Activated B cell treated with CpG ODN at 0.5 μM for 24 hours (primary cell): Measurements from ENCODE around the gene CELA1. TPM values are rescaled to one million over a fixed set of nuclear protein-coding genes. Genes with fewer than 3 reads are reported as not detected.

ENCODE experiments used
- ATAC-seq: fragments of 200-7000 bp; cut with Tn5 transposase; one replicate; pipeline ENCODE4 v1.10.0; 2021; ENCODE audit warnings: low read depth, mild to moderate bottlenecking, moderate library complexity
- CTCF ChIA-PET: fragments of 350-600 bp; sonication (Branson Sonifier 250); formaldehyde crosslinking; loops from one replicate; lab custom pipeline; 2021; ENCODE audit warnings: antibody characterized with exemption; lab: Charles Lee
- POLR2A ChIA-PET: fragments of 350-600 bp; sonication (Branson Sonifier 250); formaldehyde crosslinking; loops from one replicate; lab custom pipeline; 2021; ENCODE audit warnings: antibody characterized with exemption; lab: Charles Lee
- DNase-seq: peaks from one replicate; pipeline ENCODE4 v3.0.0; 2022
- H3K27ac Mint-ChIP-seq: one replicate; pipeline ENCODE4 v1.8.0; 2020; ENCODE audit warnings: mixed read lengths
- H3K27me3 Mint-ChIP-seq: one replicate; pipeline ENCODE4 v1.8.0; 2021; ENCODE audit warnings: mixed read lengths
- H3K36me3 Mint-ChIP-seq: one replicate; pipeline ENCODE4 v1.8.0; 2021; ENCODE audit warnings: low read depth, mixed read lengths
- H3K4me1 Mint-ChIP-seq: one replicate; pipeline ENCODE4 v1.8.0; 2021; ENCODE audit warnings: mixed read lengths
- H3K4me3 Mint-ChIP-seq: one replicate; pipeline ENCODE4 v1.8.0; 2020; ENCODE audit warnings: mild to moderate bottlenecking, mixed read lengths
- H3K9me3 Mint-ChIP-seq: one replicate; pipeline ENCODE4 v1.8.0; 2020; ENCODE audit warnings: mixed read lengths
- intact Hi-C: fragments of 100-400 bp; cut with micrococcal nuclease; formaldehyde crosslinking; loops from one replicate; pipeline ENCODE4 v1.15.1; 2024
- total RNA-seq: library from RNA; stranded (reverse); gene quantifications from 2 replicates; pipeline ENCODE4 v1.2.3, GENCODE V29; 2022
- TF ChIP-seq, protein P1 (sequence below): fragments of 200-600 bp; IDR thresholded peaks from one replicate; pipeline ENCODE4 v1.8.0; 2022; ENCODE audit warnings: antibody characterized with exemption, mild to moderate bottlenecking

The CELA1 gene
- not detected in 2 replicates for total RNA-seq

DNA sequence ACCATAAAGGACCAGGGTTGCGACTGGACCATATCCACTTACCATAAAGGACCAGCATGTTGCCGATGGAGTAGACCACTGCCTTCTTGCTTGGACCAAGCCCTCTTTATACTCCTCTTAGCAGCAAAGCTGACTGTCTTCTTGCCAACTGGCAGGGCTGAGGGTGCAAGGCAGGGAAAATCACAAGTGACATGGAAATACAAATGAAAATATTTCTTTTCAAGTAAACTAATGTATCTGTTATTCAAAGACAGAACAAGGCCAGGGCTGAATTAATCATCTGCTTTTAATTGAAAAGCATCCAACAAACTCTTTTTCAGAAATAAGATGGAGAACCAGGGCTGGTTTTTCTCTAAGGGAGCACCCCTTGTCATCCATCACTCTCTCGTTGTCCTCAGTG is at the start of gene CELA1:
Gene CELA1 (minus strand): TSS at position 99 of the 400 bp plus-strand sequence. CDS start 41 bp downstream, at position 58.
- ATAC-seq (no peak), DNase-seq (no peak)
- TF ChIP-seq, protein P1, sequence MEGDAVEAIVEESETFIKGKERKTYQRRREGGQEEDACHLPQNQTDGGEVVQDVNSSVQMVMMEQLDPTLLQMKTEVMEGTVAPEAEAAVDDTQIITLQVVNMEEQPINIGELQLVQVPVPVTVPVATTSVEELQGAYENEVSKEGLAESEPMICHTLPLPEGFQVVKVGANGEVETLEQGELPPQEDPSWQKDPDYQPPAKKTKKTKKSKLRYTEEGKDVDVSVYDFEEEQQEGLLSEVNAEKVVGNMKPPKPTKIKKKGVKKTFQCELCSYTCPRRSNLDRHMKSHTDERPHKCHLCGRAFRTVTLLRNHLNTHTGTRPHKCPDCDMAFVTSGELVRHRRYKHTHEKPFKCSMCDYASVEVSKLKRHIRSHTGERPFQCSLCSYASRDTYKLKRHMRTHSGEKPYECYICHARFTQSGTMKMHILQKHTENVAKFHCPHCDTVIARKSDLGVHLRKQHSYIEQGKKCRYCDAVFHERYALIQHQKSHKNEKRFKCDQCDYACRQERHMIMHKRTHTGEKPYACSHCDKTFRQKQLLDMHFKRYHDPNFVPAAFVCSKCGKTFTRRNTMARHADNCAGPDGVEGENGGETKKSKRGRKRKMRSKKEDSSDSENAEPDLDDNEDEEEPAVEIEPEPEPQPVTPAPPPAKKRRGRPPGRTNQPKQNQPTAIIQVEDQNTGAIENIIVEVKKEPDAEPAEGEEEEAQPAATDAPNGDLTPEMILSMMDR = no peak
- ChIA-PET POLR2A (interaction anchor here (0.7 kb wide), 1 partner anchor 515 kb away, joined by 4 read pairs; no protein-coding TSS in a partner anchor), CTCF (no interaction called here)
- intact Hi-C loops = no loop called here
- Mint-ChIP-seq H3K9me3 (no peaks in the 10 kb centered on the region), H3K4me1 (peaks cover 43% of the 10 kb centered on the region), H3K4me3 (no peak within 1 kb of the TSS), H3K27ac (no peak within 1 kb of the TSS), H3K27me3 (no peaks in the 10 kb centered on the region), H3K36me3 (no peaks in the 10 kb centered on the region)

DNA sequence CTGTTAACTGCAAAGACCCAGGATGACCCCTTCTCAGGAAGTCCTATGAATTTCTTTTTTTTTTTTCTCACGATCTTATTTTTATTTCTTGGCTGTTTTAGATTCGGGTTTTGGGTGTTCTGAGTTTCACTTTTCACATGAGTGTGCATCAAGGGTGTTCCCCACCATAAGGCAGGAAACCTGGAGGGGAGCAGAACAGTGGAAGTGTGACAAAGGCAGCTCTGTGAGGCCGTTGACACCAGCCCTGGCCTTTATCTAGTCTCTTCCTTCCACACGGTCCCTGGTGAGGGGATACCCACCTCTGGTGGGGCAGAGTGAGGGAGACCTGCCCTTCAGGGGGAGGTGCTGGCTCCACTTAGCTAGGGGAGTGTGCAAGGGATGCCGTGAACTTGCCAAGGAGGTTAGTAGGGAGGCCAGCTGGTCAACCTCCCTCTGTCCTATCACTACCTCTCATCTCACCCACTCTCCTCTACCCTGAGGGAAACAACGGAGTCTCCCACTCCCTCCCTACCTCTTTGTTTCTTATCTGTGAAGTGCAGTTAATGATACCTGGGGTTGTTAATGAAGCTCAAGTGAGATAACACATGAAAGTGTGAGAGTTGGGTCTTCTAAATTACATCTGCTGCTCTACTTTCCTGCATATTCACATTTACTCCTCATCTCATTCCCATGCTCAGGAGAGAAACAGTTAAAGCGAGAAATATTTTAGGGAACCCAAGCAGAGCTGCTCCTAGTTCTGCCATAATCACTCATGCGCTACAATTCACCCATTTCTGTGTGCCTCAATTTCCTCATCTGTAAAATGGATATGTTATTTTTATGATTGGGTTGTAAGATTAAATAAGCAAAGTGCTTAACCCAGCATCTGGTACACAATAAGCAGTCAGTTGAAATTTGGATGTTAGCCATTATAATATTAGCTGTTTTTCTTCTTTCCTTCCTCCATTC is 49.1 kb upstream of the CELA1 start:
- intact Hi-C loops = no loop called here

GRCh38 chr12:51393676-51394545 is 47.4 kb upstream of the CELA1 start:
- POLR2A ChIA-PET = interaction anchor here (1.0 to 6.0 kb wide), 3 partner anchors 22 to 155 kb away, joined by 3 to 76 read pairs (median 8); no protein-coding TSS in a partner anchor

More for the DNA sequence above, 49.1 kb upstream of the CELA1 start:
- no peaks in the 10 kb centered on the region for H3K27me3 Mint-ChIP-seq
- H3K9me3 Mint-ChIP-seq = no peaks in the 10 kb centered on the region
- peak overlapping the region; percentile 61 for H3K27ac Mint-ChIP-seq
- peaks cover 2% of the 10 kb centered on the region for H3K36me3 Mint-ChIP-seq
- DNase-seq (no peak), ATAC-seq (peak; percentile 8)
- H3K4me3 Mint-ChIP-seq = peak overlapping the region; percentile 57
- ChIA-PET POLR2A (interaction anchor here (0.6 to 2.0 kb wide), 9 partner anchors 19 to 1824 kb away, joined by 3 to 15 read pairs (median 4); partner anchors contain the start of genes CSRNP2 and POU6F1), CTCF (interaction anchor here (0.7 to 1.8 kb wide), 4 partner anchors 26 to 137 kb away, joined by 3 to 6 read pairs (median 4); no protein-coding TSS in a partner anchor)
- TF ChIP-seq, protein P1 = no peak
- peaks cover 68% of the 10 kb centered on the region for H3K4me1 Mint-ChIP-seq

GRCh38 chr12:51392556-51393237 is 46.2 kb upstream of the CELA1 start:
- Mint-ChIP-seq H3K4me1 (peaks cover 76% of the 10 kb centered on the region), H3K4me3 (peak overlapping the region; percentile 94), H3K9me3 (no peaks in the 10 kb centered on the region), H3K27ac (peak overlapping the region; percentile 85), H3K27me3 (no peaks in the 10 kb centered on the region), H3K36me3 (peaks cover 2% of the 10 kb centered on the region)
- POLR2A ChIA-PET = interaction anchor here (0.7 to 6.0 kb wide), 5 partner anchors 12 to 35 kb away, joined by 4 to 76 read pairs (median 5); partner anchors contain the start of gene SLC4A8
- TF ChIP-seq, protein P1 = no peak
- CTCF ChIA-PET = interaction anchor here (0.7 to 1.6 kb wide), 3 partner anchors 13 to 37 kb away, joined by 3 read pairs; no protein-coding TSS in a partner anchor
- ATAC-seq (peak; percentile 26), DNase-seq (no peak)
- intact Hi-C loops = loop anchor here (1.0 kb wide), 1 partner anchor 198 kb away; no protein-coding TSS in a partner anchor

More at GRCh38 chr12:51393676-51394545, 47.4 kb upstream of the CELA1 start:
- Mint-ChIP-seq H3K9me3 (no peaks in the 10 kb centered on the region), H3K4me3 (peak overlapping the region; percentile 94), H3K27ac (peak overlapping the region; percentile 85), H3K27me3 (no peaks in the 10 kb centered on the region), H3K4me1 (peaks cover 76% of the 10 kb centered on the region), H3K36me3 (peaks cover 2% of the 10 kb centered on the region)
- CTCF ChIA-PET = interaction anchor here (0.7 to 1.8 kb wide), 5 partner anchors 12 to 42 kb away, joined by 3 to 5 read pairs (median 3); no protein-coding TSS in a partner anchor
- intact Hi-C loops = loop anchor here (1.0 kb wide), 1 partner anchor 196 kb away; no protein-coding TSS in a partner anchor
- ATAC-seq = no peak
- DNase-seq = no peak
- TF ChIP-seq, protein P1 = no peak
